Natural killer cell treated with Interleukin-12 subunit alpha and Interleukin-12 subunit beta and Interleukin-15 and Interleukin-18, amount 100 ng/mL, for 72 hours (primary cell): ENCODE data around the gene AMZ2. TPM values are rescaled to one million over a fixed set of nuclear protein-coding genes. Genes with fewer than 3 reads are reported as not detected.

Experiments
- ATAC-seq, 2 donors: fragments of 150-1000 bp; cut with Tn5 transposase in 1 of 2; sonication (Bioruptor Pico), chemical (Tn5 transposase) in 1 of 2; 2 replicates each; pipeline ENCODE4 v1.10.0; 2021
- DNase-seq: peaks from one replicate; pipeline ENCODE4 v3.0.0; 2022; ENCODE audit warnings: low spot score
- H3K27ac Mint-ChIP-seq, 2 donors: 1 replicate in 1 of 2; 2 replicates in 1 of 2; pipeline ENCODE4 v1.8.0; 2022; ENCODE audit warnings: mixed read lengths in 2 of 2, mild to moderate bottlenecking in 1 of 2, moderate library complexity in 1 of 2
- H3K27me3 Mint-ChIP-seq, 2 donors: 1 replicate in 1 of 2; 2 replicates in 1 of 2; pipeline ENCODE4 v1.8.0; 2022; ENCODE audit warnings: mixed read lengths in 2 of 2
- H3K36me3 Mint-ChIP-seq: one replicate; pipeline ENCODE4 v1.8.0; 2022; ENCODE audit warnings: mixed read lengths
- H3K4me1 Mint-ChIP-seq, 2 donors: 1 replicate in 1 of 2; 2 replicates in 1 of 2; pipeline ENCODE4 v1.8.0; 2022; ENCODE audit warnings: low read depth in 2 of 2, mixed read lengths in 2 of 2, mild to moderate bottlenecking in 1 of 2
- H3K4me3 Mint-ChIP-seq: one replicate; pipeline ENCODE4 v1.8.0; 2022; ENCODE audit warnings: mixed read lengths
- H3K9me3 Mint-ChIP-seq: 2 replicates; pipeline ENCODE4 v1.8.0; 2022; ENCODE audit warnings: mixed read lengths
- total RNA-seq, 2 donors: library from RNA; stranded (reverse); gene quantifications; one replicate each; pipeline ENCODE4 v1.2.3, GENCODE V29; 2022

The AMZ2 gene
- total RNA-seq, 2 donors from 2014 or later = 47.1 to 62.2 TPM

- H3K9me3 Mint-ChIP-seq = no peaks in the 10 kb centered on the region
- H3K4me1 Mint-ChIP-seq = peaks cover 45 to 53% of the 10 kb centered on the region in 2 donors
- ATAC-seq (no peak), DNase-seq (no peak)
- no peaks in the 10 kb centered on the region for H3K36me3 Mint-ChIP-seq
- peaks cover 0 to 2% of the 10 kb centered on the region in 2 donors for H3K27me3 Mint-ChIP-seq
- H3K4me3 Mint-ChIP-seq = peak overlapping the region; percentile 20
- H3K27ac Mint-ChIP-seq = no peak overlapping the region
These were observed 46.3 kb downstream of the AMZ2 start for GRCh38 chr17:68294196-68294555.

DNA sequence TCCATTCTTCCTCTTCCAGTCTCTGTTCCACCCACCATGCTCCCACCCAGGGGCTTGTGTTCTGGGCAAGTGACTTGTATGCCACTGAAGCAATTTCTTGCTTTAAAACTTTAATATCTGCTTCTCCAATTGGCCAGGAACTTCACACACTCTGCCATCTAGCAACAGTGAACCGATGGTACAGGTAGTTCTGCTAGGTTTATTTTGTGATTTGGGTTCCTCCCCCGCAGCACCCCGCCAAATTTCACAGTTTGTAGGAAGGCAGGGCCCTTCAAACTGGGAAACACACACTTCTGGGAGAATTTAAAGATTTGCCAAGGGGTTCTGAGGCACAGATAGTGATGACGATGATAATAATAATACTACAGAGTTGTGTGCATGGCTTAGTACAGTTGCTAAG lies 46.8 kb downstream of the AMZ2 start:
- no peaks in the 10 kb centered on the region for H3K9me3 Mint-ChIP-seq
- H3K36me3 Mint-ChIP-seq = no peaks in the 10 kb centered on the region
- no peak for DNase-seq
- peaks cover 0 to 2% of the 10 kb centered on the region in 2 donors for H3K27me3 Mint-ChIP-seq
- peak overlapping the region; percentile 10 for H3K4me3 Mint-ChIP-seq
- peak overlapping the region in 1 of 2 donors; percentile 29 for H3K27ac Mint-ChIP-seq
- H3K4me1 Mint-ChIP-seq = peaks cover 41 to 52% of the 10 kb centered on the region in 2 donors
- ATAC-seq = no peak

DNA sequence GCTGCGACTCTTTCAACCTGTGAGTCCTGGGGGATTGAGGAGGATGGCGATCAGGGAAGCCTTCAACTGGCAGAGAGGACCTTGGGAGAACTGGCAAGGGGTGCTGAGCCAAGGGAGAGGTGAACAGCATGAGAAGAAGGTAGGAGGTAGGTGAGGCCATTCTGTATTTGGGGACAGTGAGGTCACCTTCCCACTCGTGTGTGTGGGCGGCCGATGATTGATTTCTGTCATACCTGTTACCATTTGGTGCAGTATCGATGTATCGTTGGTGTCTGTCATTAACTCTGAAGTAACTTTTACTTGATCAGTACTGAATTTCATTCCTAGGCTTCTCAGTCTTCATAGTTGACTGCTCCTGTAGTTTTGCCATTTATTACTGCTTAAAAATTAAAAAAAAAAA lies 47.2 kb downstream of the AMZ2 start:
- DNase-seq (no peak), ATAC-seq (no peak)
- Mint-ChIP-seq H3K36me3 (no peaks in the 10 kb centered on the region), H3K27ac (peak overlapping the region in 1 of 2 donors; percentile 29), H3K4me3 (peak overlapping the region; percentile 10), H3K4me1 (peaks cover 38 to 47% of the 10 kb centered on the region in 2 donors), H3K27me3 (peaks cover 0 to 2% of the 10 kb centered on the region in 2 donors), H3K9me3 (no peaks in the 10 kb centered on the region)

DNA sequence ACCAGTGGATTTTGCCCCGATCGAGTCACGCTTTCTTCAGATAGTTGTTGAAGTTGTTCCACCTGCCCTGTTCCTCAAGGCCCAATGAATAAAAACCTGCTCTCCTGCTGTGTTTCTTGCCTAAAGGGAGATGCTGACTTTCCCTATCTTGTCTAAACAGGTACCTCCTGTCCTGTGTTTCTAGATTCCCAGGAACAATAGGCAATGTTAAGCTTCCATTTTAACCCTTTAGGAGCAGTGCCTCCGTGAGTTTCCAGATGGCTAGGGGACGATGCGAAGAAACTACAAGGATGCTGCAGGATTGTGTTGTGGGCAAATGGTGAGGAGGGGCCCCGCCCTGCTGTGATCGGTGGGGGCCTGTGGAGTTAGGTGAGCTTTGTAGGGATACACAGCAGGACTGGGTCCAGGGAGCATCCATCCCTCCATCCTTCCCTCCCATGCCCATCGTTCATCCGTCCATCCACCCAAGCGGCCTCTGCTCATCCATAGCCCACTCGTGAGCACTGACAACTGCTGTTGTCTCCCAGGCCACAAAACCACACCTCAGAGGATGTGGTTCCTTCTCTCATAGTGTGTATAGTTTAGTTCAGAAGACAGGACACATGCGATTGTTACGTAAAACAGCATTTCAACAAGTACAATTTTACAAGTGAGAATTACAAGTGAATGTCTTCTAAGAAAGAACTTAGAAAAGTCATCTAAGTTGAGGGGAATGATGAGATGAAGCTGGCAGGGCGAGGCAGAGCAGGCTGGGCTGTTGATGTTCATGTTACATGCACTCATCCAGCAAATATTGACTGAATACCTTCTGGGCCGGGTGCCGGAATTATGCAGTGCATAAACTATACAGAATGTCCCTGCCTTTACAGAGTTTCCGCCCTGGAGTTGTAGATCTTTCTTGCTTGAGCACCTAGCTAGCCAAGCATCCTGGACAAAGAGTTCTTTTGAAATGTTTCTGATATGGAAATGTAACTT lies 48.7 kb downstream of the AMZ2 start:
- ATAC-seq (peak; percentile 71 to 78), DNase-seq (peak; percentile 79)
- H3K4me3 Mint-ChIP-seq = peak overlapping the region; percentile 73
- peaks cover 33 to 39% of the 10 kb centered on the region in 2 donors for H3K4me1 Mint-ChIP-seq
- no peaks in the 10 kb centered on the region for H3K9me3 Mint-ChIP-seq
- H3K27ac Mint-ChIP-seq = peak overlapping the region; percentile 36 to 74
- no peaks in the 10 kb centered on the region for H3K36me3 Mint-ChIP-seq
- H3K27me3 Mint-ChIP-seq = peaks cover 0 to 2% of the 10 kb centered on the region in 2 donors

DNA sequence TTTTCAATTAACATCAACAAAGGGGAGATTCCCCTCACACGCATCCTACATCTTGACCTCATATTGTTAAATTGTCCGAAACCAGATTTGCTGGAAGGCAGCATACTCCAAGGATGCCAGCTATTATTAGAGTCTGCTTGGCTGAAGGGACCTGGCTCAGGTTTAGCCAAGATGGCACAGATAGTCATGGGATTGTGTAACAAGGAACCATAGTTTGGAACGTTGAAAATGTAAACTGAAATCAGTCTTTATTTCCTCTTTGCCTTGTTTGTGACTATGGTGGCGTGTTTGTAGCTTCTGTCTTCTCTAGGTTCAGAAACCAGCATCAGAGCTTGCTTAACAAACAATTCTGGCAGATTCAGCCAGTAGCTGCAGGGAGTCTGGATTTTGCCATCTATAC lies 49.4 kb downstream of the AMZ2 start:
- Mint-ChIP-seq H3K27me3 (peaks cover 0 to 2% of the 10 kb centered on the region in 2 donors), H3K9me3 (no peaks in the 10 kb centered on the region), H3K36me3 (no peaks in the 10 kb centered on the region), H3K27ac (peak overlapping the region; percentile 36 to 74), H3K4me3 (peak overlapping the region; percentile 73), H3K4me1 (peaks cover 34 to 42% of the 10 kb centered on the region in 2 donors)
- DNase-seq (no peak), ATAC-seq (no peak)

DNA sequence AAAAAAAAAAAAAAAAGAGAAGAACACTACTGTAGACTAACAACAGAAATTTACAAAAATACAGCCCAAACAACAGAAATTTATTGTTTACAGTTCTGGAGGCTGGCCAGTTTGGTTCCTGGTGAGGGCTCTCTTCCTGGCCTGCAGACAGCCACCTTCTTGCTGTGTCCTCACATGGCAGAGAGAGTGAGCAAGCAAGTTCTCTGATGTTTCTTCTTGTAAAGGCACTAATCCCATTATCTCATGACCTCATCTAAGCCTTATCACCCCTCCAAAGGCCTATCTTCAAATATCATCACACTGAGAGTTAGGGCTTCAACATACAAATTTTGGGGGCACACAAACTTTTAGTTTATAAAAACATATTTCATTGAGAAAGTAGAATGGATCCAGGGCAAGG lies 50.8 kb downstream of the AMZ2 start:
- H3K36me3 Mint-ChIP-seq = no peaks in the 10 kb centered on the region
- ATAC-seq (no peak), DNase-seq (no peak)
- no peak overlapping the region for H3K27ac Mint-ChIP-seq
- H3K4me3 Mint-ChIP-seq = no peak overlapping the region
- H3K4me1 Mint-ChIP-seq = peaks cover 32% of the 10 kb centered on the region in 2 donors
- peaks cover 0 to 2% of the 10 kb centered on the region in 2 donors for H3K27me3 Mint-ChIP-seq
- H3K9me3 Mint-ChIP-seq = no peaks in the 10 kb centered on the region

- Mint-ChIP-seq H3K27me3 (peaks cover 0 to 2% of the 10 kb centered on the region in 2 donors), H3K27ac (no peak overlapping the region), H3K36me3 (no peaks in the 10 kb centered on the region), H3K9me3 (no peaks in the 10 kb centered on the region), H3K4me3 (no peak overlapping the region), H3K4me1 (peaks cover 28 to 29% of the 10 kb centered on the region in 2 donors)
- ATAC-seq (no peak), DNase-seq (no peak)
These were observed 52.0 kb downstream of the AMZ2 start for GRCh38 chr17:68299817-68300216.

DNA sequence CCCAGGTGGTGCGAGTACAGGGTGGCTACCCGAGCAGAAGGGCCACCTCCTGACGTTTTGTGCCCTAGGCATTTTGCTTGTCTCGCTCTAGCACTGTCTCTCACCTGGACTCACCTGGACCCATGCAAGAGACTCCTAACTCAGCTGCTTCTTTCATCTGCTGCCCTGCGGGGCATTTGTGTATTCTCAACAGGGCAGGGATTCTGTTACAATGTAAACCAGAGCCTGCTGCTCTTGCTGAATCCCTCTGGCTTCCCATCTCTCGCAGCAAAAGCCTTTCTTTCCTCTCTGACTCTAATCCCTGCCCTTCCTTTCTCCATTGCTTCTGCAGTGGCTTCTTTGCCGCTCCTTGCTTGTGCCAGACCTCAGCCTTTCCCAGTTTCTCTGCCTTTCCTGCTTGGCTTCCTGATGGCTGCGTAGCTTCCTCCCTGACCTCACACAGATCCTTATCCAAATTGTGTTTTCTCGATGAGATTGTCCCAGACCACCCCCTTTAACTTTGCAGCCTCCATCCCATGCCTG lies 53.7 kb downstream of the AMZ2 start:
- H3K36me3 Mint-ChIP-seq = no peaks in the 10 kb centered on the region
- DNase-seq (no peak), ATAC-seq (no peak)
- no peak overlapping the region for H3K4me3 Mint-ChIP-seq
- H3K4me1 Mint-ChIP-seq = peaks cover 20% of the 10 kb centered on the region in 2 donors
- no peaks in the 10 kb centered on the region for H3K27me3 Mint-ChIP-seq
- no peak overlapping the region for H3K27ac Mint-ChIP-seq
- no peaks in the 10 kb centered on the region for H3K9me3 Mint-ChIP-seq

GRCh38 chr17:68302066-68302564 lies 54.3 kb downstream of the AMZ2 start:
- Mint-ChIP-seq H3K27me3 (no peaks in the 10 kb centered on the region), H3K36me3 (no peaks in the 10 kb centered on the region), H3K27ac (no peak overlapping the region), H3K4me1 (peaks cover 14% of the 10 kb centered on the region in 2 donors), H3K9me3 (no peaks in the 10 kb centered on the region), H3K4me3 (no peak overlapping the region)
- no peak for DNase-seq
- ATAC-seq = no peak

DNA sequence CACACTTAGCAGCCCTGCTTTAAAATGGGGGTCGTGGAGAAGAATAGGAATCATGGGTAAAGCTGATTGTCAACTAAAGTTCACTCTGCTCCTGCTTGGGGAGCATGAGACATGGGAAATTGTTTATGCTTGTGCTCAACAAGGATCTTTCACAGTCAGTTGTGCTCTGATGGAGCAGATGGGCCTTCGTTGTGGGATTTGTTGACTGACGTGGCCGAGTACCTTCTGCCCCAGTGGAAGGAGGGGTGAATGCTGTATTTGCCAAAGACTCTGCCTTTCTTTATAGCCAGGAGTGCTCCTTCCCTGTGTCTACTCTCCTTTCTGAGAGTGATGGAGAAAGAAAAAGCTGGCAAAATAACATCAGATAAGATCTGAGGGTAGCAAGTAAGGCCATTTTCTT lies 54.8 kb downstream of the AMZ2 start:
- Mint-ChIP-seq H3K36me3 (no peaks in the 10 kb centered on the region), H3K27ac (no peak overlapping the region), H3K9me3 (no peaks in the 10 kb centered on the region), H3K4me1 (peaks cover 11 to 15% of the 10 kb centered on the region in 2 donors), H3K4me3 (no peak overlapping the region), H3K27me3 (no peaks in the 10 kb centered on the region)
- no peak for ATAC-seq
- no peak for DNase-seq

GRCh38 chr17:68304706-68305105 lies 56.9 kb downstream of the AMZ2 start:
- no peaks in the 10 kb centered on the region for H3K9me3 Mint-ChIP-seq
- ATAC-seq = no peak
- H3K4me3 Mint-ChIP-seq = no peak overlapping the region
- H3K36me3 Mint-ChIP-seq = no peaks in the 10 kb centered on the region
- H3K27me3 Mint-ChIP-seq = no peaks in the 10 kb centered on the region
- peaks cover 11 to 13% of the 10 kb centered on the region in 2 donors for H3K4me1 Mint-ChIP-seq
- no peak overlapping the region for H3K27ac Mint-ChIP-seq
- DNase-seq = no peak

DNA sequence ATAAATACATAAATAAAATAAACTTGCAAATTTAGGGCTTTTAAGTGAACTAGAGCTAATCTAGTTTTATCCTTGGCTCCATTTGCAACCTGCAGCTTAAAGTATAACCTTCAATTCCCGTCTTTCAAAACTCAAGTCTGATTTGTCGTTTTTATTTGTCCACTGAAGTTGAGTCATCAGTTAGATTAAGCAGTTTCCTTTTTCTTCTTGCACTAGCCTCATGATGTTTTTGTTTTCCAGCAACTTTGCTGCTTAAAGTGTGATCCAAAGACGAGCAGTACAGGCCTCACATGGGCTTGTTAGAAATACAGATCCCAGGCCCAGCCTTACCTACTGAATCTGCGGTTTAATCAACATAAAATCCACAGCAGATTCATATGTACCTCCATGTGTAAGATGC lies 57.3 kb downstream of the AMZ2 start:
- no peaks in the 10 kb centered on the region for H3K9me3 Mint-ChIP-seq
- H3K4me1 Mint-ChIP-seq = peaks cover 13 to 14% of the 10 kb centered on the region in 2 donors
- no peaks in the 10 kb centered on the region for H3K36me3 Mint-ChIP-seq
- DNase-seq = no peak
- no peak overlapping the region for H3K4me3 Mint-ChIP-seq
- H3K27me3 Mint-ChIP-seq = no peaks in the 10 kb centered on the region
- no peak for ATAC-seq
- no peak overlapping the region for H3K27ac Mint-ChIP-seq
